SK-N-SH (cell line): ENCODE measurements around the gene BOD1L1. TPM values are rescaled to one million over a fixed set of nuclear protein-coding genes. Genes with fewer than 3 reads are reported as not detected.

ENCODE experiments used
- CTCF ChIA-PET: fragments of 300-600, 350-600 bp; formaldehyde crosslinking; extraction: SDS; loops from one replicate; lab custom pipeline; 2021; lab: Yijun Ruan, JAX
- POLR2A ChIA-PET: fragments of 350-600 bp; sonication (Branson Sonifier 250); formaldehyde crosslinking; extraction: SDS; loops from one replicate; lab custom pipeline; 2020; ENCODE audit warnings: antibody characterized with exemption, inconsistent platforms; lab: Yijun Ruan, JAX
- DNase-seq: peaks from one replicate; pipeline ENCODE4 v3.0.0; 2012
- H2AFZ ChIP-seq: fragments of 200-600 bp; sonication (generic); 2 replicates; pipeline ENCODE4 v1.8.1; 2016; ENCODE audit warnings: antibody characterized with exemption, mild to moderate bottlenecking, low read depth
- H3F3A ChIP-seq: fragments of 200-600 bp; sonication (generic); replicated peaks from 2 replicates; pipeline ENCODE3; 2016; ENCODE audit warnings: antibody characterized with exemption, mild to moderate bottlenecking; ENCODE audit not compliant: insufficient read depth
- H3K27ac ChIP-seq, 2 experiments: fragments of 200-500 bp in 1 of 2; fragments of 200-600 bp in 1 of 2; sonication (Bioruptor generic) in 1 of 2; sonication (generic), shearing (Covaris generic) in 1 of 2; 2 replicates each; pipeline versions ENCODE4 v1.5.1 to v1.6.1; 2014 to 2016; ENCODE audit warnings: low read depth in 2 of 2, inconsistent platforms in 1 of 2, low read length in 1 of 2, mild to moderate bottlenecking in 1 of 2, mixed read lengths in 1 of 2
- H3K27me3 ChIP-seq: fragments of 200-600 bp; sonication (generic), shearing (Covaris generic); 2 replicates; pipeline ENCODE4 v1.6.1; 2016; ENCODE audit warnings: mixed run types; ENCODE audit not compliant: insufficient read depth
- H3K36me3 ChIP-seq, 2 experiments: fragments of 200-500 bp in 1 of 2; fragments of 200-600 bp in 1 of 2; sonication (Bioruptor generic) in 1 of 2; sonication (generic) in 1 of 2; replicated peaks in 1 of 2; 2 replicates each; pipeline versions ENCODE3 to v1.5.1; 2014 to 2016; ENCODE audit warnings: low read length in 1 of 2, mild to moderate bottlenecking in 1 of 2; ENCODE audit not compliant: insufficient read depth in 2 of 2, control insufficient read depth in 1 of 2
- H3K4me1 ChIP-seq, 2 experiments: fragments of 200-500 bp in 1 of 2; fragments of 200-600 bp in 1 of 2; sonication (Bioruptor generic) in 1 of 2; sonication (generic), shearing (Covaris generic) in 1 of 2; 2 replicates each; pipeline versions ENCODE4 v1.5.1 to v1.6.1; 2014 to 2016; ENCODE audit warnings: low read depth in 1 of 2, low read length in 1 of 2, mixed run types in 1 of 2; ENCODE audit not compliant: insufficient read depth in 2 of 2, control insufficient read depth in 1 of 2
- H3K4me2 ChIP-seq: fragments of 200-600 bp; sonication (generic), shearing (Covaris generic); 2 replicates; pipeline ENCODE4 v1.6.1; 2017; ENCODE audit warnings: mixed run types
- H3K4me3 ChIP-seq, 2 experiments: fragments of 200-500 bp in 1 of 2; fragments of 200-600 bp in 1 of 2; sonication (Bioruptor generic) in 1 of 2; sonication (generic), shearing (Covaris generic) in 1 of 2; 2 replicates each; pipeline versions ENCODE4 v1.5.1 to v1.8.1; 2014 to 2016; ENCODE audit warnings: low read depth in 2 of 2, inconsistent platforms in 1 of 2, low read length in 1 of 2, mild to moderate bottlenecking in 1 of 2, mixed read lengths in 1 of 2, moderate library complexity in 1 of 2
- H3K79me2 ChIP-seq: fragments of 200-600 bp; sonication (generic); 2 replicates; pipeline ENCODE4 v1.8.1; 2017; ENCODE audit warnings: mild to moderate bottlenecking; ENCODE audit not compliant: insufficient read depth
- H3K9ac ChIP-seq: fragments of 200-600 bp; sonication (generic); 2 replicates; pipeline ENCODE4 v1.6.1; 2017; ENCODE audit warnings: mixed run types
- H3K9me2 ChIP-seq: fragments of 200-600 bp; sonication (generic); 2 replicates; pipeline ENCODE4 v1.6.1; 2017; ENCODE audit warnings: mixed run types
- H3K9me3 ChIP-seq: fragments of 200-600 bp; sonication (generic); 2 replicates; pipeline ENCODE4 v1.6.1; 2017; ENCODE audit warnings: mixed run types, mild to moderate bottlenecking, moderate library complexity
- H4K20me1 ChIP-seq: fragments of 200-600 bp; sonication (generic); 2 replicates; pipeline ENCODE4 v1.6.1; 2017; ENCODE audit warnings: mild to moderate bottlenecking, mixed run types; ENCODE audit not compliant: insufficient read depth
- CHD2 ChIP-seq: fragments of 150-350 bp; IDR thresholded peaks from 2 replicates; pipeline ENCODE4 v1.6.1; 2018; ENCODE audit warnings: low read length; ENCODE audit not compliant: partially characterized antibody
- FOXM1 ChIP-seq: IDR thresholded peaks from 2 replicates; pipeline ENCODE4 v1.4.0; 2012; ENCODE audit warnings: low read depth, mild to moderate bottlenecking
- GABPA ChIP-seq: IDR thresholded peaks from 2 replicates; pipeline ENCODE4 v1.4.0; 2012; ENCODE audit warnings: low read depth, mild to moderate bottlenecking
- SIN3A ChIP-seq: IDR thresholded peaks from 2 replicates; pipeline ENCODE4 v1.6.1; 2012; ENCODE audit warnings: low read depth, mild to moderate bottlenecking, low read length, moderate library complexity, borderline replicate concordance
- SMC3 ChIP-seq: IDR thresholded peaks from 2 replicates; pipeline ENCODE4 v1.6.1; 2012; ENCODE audit warnings: low read depth, low read length, improper control_type of control experiment
- TAF1 ChIP-seq: IDR thresholded peaks from 2 replicates; pipeline ENCODE4 v1.6.1; 2012; ENCODE audit warnings: low read depth, mild to moderate bottlenecking, low read length, moderate library complexity, borderline replicate concordance
- TCF12 ChIP-seq: IDR thresholded peaks from 2 replicates; pipeline ENCODE4 v1.4.0; 2012
- WGBS: methylation state at CpG from one replicate; pipeline ENCODE4 v1.1.6; 2017; ENCODE audit warnings: low lambda C conversion rate; 5-methylcytosine and 5-hydroxymethylcytosine counted together
- polyA plus RNA-seq, 3 experiments: library from polyadenylated mRNA; depleted of rRNA; stranded (reverse); fragments of >200 nt; gene quantifications; 2 replicates each; pipeline ENCODE4 v1.2.3, GENCODE V29; 2012
- TF ChIP-seq, protein P1 (sequence below): fragments of 200-600 bp; sonication (generic); IDR thresholded peaks from 2 replicates; pipeline ENCODE4 v1.6.1; 2017; ENCODE audit warnings: antibody characterized with exemption, mild to moderate bottlenecking, moderate library complexity
- TF ChIP-seq, protein P2 (sequence below): fragments of 150-350 bp; IDR thresholded peaks from 2 replicates; pipeline ENCODE4 v1.6.1; 2017; ENCODE audit warnings: antibody characterized with exemption, low read length, low read depth, borderline replicate concordance

BOD1L1 gene
- polyA plus RNA-seq, 1 of the 3 experiments (the other 2 are of a cell fraction): 12.5 TPM

DNA sequence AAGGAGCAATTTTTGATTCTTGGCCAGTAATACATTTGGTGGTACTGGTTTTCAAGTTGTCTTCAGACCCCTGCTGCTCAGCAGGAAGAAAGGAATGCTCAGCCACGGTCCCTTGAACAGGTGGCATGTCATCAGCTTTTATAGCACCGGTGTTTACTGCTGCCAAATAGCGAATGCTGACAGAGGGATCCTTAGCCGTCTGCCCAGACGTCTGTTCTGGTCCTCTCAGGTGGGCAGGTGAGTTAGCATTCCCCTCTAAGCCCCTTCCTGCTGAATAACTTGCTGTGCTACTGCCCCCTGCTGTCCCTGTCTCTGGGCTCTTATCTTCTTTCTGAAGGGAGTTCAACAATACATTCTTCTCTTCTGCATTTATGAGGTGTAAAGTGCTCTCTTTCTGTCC lies 28.4 kb downstream of the BOD1L1 start:
- WGBS: 100% methylated on average over 2 of the region's 5 CpGs
- TF ChIP-seq GABPA: no peak
- TF ChIP-seq FOXM1: no peak
- 0 out of 2 replicates have a peak, but pooled peaks have one; percentile 6 for TF ChIP-seq SMC3
- TF ChIP-seq, protein P1, sequence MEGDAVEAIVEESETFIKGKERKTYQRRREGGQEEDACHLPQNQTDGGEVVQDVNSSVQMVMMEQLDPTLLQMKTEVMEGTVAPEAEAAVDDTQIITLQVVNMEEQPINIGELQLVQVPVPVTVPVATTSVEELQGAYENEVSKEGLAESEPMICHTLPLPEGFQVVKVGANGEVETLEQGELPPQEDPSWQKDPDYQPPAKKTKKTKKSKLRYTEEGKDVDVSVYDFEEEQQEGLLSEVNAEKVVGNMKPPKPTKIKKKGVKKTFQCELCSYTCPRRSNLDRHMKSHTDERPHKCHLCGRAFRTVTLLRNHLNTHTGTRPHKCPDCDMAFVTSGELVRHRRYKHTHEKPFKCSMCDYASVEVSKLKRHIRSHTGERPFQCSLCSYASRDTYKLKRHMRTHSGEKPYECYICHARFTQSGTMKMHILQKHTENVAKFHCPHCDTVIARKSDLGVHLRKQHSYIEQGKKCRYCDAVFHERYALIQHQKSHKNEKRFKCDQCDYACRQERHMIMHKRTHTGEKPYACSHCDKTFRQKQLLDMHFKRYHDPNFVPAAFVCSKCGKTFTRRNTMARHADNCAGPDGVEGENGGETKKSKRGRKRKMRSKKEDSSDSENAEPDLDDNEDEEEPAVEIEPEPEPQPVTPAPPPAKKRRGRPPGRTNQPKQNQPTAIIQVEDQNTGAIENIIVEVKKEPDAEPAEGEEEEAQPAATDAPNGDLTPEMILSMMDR: peak; percentile 44
- ChIA-PET POLR2A (no interaction called here), CTCF (interaction anchor here (0.6 to 1.2 kb wide), 2 partner anchors 19 to 346 kb away, joined by 3 to 5 read pairs; no protein-coding TSS in a partner anchor)
- H3K27ac ChIP-seq: 0 out of 4 replicates have a peak overlapping the region, but pooled peaks of 1 of the 2 experiments have one; percentile 49
- no peaks in the 10 kb centered on the region for H3K9me2 ChIP-seq
- H3K36me3 ChIP-seq: peaks cover 49 to 91% of the 10 kb centered on the region in 2 experiments
- H3K4me1 ChIP-seq: no peaks in the 10 kb centered on the region; a peak in 1 of 4 replicates
- peaks cover 15% of the 10 kb centered on the region for H3F3A ChIP-seq
- peaks cover 4% of the 10 kb centered on the region; the same call in 1 of the 2 replicates for H4K20me1 ChIP-seq
- no peaks in the 10 kb centered on the region for H3K9me3 ChIP-seq
- H3K27me3 ChIP-seq: no peaks in the 10 kb centered on the region
- H3K9ac ChIP-seq: no peak overlapping the region
- H3K4me3 ChIP-seq: no peak overlapping the region
- no peak overlapping the region for H3K4me2 ChIP-seq
- H2AFZ ChIP-seq: no peak overlapping the region
- H3K79me2 ChIP-seq: no peaks in the 10 kb centered on the region; the same call in 1 of the 2 replicates
- DNase-seq: peak; percentile 4

DNA sequence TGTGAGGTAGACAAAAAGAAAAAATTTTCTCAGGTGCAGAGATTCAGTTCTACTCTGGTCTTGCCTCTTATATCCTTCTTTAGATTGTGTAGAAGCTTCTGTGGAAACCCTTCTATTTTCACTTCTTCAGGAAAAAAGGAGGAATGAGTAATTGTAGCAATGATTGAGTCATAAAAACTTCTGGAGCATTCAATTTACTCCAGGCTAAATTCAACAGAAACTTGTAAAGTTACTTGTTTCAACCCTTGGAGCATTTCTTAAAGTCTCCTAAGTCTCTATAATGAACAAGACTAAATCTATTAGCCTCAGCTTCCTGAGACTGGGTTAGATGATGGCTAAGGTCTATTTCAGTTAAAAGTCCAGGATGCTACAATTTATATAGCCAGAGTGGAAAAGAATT lies 29.9 kb downstream of the BOD1L1 start:
- H3K27ac ChIP-seq: peak overlapping the region in 1 of 2 experiments; percentile 49; a peak in 2 of 4 replicates
- H3K9ac ChIP-seq: no peak overlapping the region
- H4K20me1 ChIP-seq: peaks cover 4% of the 10 kb centered on the region; the same call in 1 of the 2 replicates
- TF ChIP-seq, protein P2, sequence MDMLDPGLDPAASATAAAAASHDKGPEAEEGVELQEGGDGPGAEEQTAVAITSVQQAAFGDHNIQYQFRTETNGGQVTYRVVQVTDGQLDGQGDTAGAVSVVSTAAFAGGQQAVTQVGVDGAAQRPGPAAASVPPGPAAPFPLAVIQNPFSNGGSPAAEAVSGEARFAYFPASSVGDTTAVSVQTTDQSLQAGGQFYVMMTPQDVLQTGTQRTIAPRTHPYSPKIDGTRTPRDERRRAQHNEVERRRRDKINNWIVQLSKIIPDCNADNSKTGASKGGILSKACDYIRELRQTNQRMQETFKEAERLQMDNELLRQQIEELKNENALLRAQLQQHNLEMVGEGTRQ: no peak
- TF ChIP-seq TCF12: no peak
- TF ChIP-seq CHD2: no peak
- no peak for TF ChIP-seq SIN3A
- TF ChIP-seq TAF1: no peak
- peaks cover 50 to 91% of the 10 kb centered on the region in 2 experiments for H3K36me3 ChIP-seq
- no peaks in the 10 kb centered on the region for H3K9me2 ChIP-seq
- no peak overlapping the region for H2AFZ ChIP-seq
- no peaks in the 10 kb centered on the region for H3K9me3 ChIP-seq
- DNase-seq: no peak
- H3K4me3 ChIP-seq: no peak overlapping the region
- H3F3A ChIP-seq: peaks cover 15% of the 10 kb centered on the region
- ChIA-PET POLR2A (no interaction called here), CTCF (no interaction called here)
- no peak overlapping the region for H3K4me2 ChIP-seq
- H3K27me3 ChIP-seq: no peaks in the 10 kb centered on the region
- no peaks in the 10 kb centered on the region; the same call in 1 of the 2 replicates for H3K79me2 ChIP-seq
- H3K4me1 ChIP-seq: no peaks in the 10 kb centered on the region; a peak in 1 of 4 replicates
